Neural cell (in vitro differentiated cells): ENCODE results near the gene TBC1D9. TPM values are rescaled to one million over a fixed set of nuclear protein-coding genes. Genes with fewer than 3 reads are reported as not detected.

Experiments used
- H2AFZ ChIP-seq: fragments of 200-600, 300-800 bp; sonication (generic), shearing (Covaris generic); 2 replicates; pipeline ENCODE4 v1.6.0; 2014; ENCODE audit warnings: low read depth, mild to moderate bottlenecking, antibody characterized with exemption, low read length, moderate library complexity
- H3F3A ChIP-seq: fragments of 200-600 bp; shearing (Covaris generic); 2 replicates; pipeline ENCODE4 v1.6.1; 2016; ENCODE audit warnings: mild to moderate bottlenecking, moderate library complexity, mixed read lengths, antibody characterized with exemption, low read length; ENCODE audit not compliant: insufficient read depth, poor library complexity, severe bottlenecking
- H3K27ac ChIP-seq: fragments of 200-600, 300-800 bp; sonication (generic), shearing (Covaris generic); 2 replicates; pipeline ENCODE4 v1.5.1; 2014; ENCODE audit warnings: mild to moderate bottlenecking, low read length, moderate library complexity
- H3K27me3 ChIP-seq: fragments of 300-800, 200-600 bp; sonication (generic), shearing (Covaris generic); 2 replicates; pipeline ENCODE4 v1.6.0; 2014; ENCODE audit warnings: mild to moderate bottlenecking, low read depth, low read length, moderate library complexity; ENCODE audit not compliant: insufficient read depth
- H3K36me3 ChIP-seq: fragments of 300-800, 200-600 bp; sonication (generic), shearing (Covaris generic); 2 replicates; pipeline ENCODE4 v1.5.1; 2014; ENCODE audit warnings: mild to moderate bottlenecking, antibody characterized with exemption, low read length, moderate library complexity; ENCODE audit not compliant: insufficient read depth
- H3K4me2 ChIP-seq: fragments of 300-800, 200-600 bp; sonication (generic), shearing (Covaris generic); 2 replicates; pipeline ENCODE4 v1.6.0; 2014; ENCODE audit warnings: mild to moderate bottlenecking, low read length
- H3K4me3 ChIP-seq: fragments of 300-800, 200-600 bp; sonication (generic), shearing (Covaris generic); 2 replicates; pipeline ENCODE4 v1.5.1; 2014; ENCODE audit warnings: mild to moderate bottlenecking, low read length, moderate library complexity
- H3K79me2 ChIP-seq: fragments of 200-600 bp; shearing (Covaris generic); replicated peaks from 2 replicates; pipeline ENCODE4 v1.6.0; 2014; ENCODE audit warnings: mild to moderate bottlenecking, low read length, moderate library complexity; ENCODE audit not compliant: insufficient read depth
- H3K9ac ChIP-seq: fragments of 300-800, 200-600 bp; sonication (generic), shearing (Covaris generic); 2 replicates; pipeline ENCODE4 v1.6.1; 2016; ENCODE audit warnings: mild to moderate bottlenecking, low read length, mixed read lengths
- H3K9me2 ChIP-seq: fragments of 200-600 bp; shearing (Covaris generic); 2 replicates; pipeline ENCODE4 v1.6.1; 2016; ENCODE audit warnings: mild to moderate bottlenecking, low read length, mixed read lengths; ENCODE audit not compliant: insufficient read depth
- H3K9me3 ChIP-seq: fragments of 200-600, 300-800 bp; sonication (generic), shearing (Covaris generic); 2 replicates; pipeline ENCODE4 v1.6.1; 2016; ENCODE audit warnings: mild to moderate bottlenecking, mixed run types, low read length, moderate library complexity, mixed read lengths
- H4K20me1 ChIP-seq: fragments of 200-600 bp; shearing (Covaris generic); 2 replicates; pipeline ENCODE4 v1.6.1; 2016; ENCODE audit warnings: mild to moderate bottlenecking, mixed run types; ENCODE audit not compliant: insufficient read depth
- EP300 ChIP-seq: fragments of 450-650 bp; conservative IDR thresholded peaks from 2 replicates; pipeline ENCODE4 v1.6.1; 2014; ENCODE audit warnings: antibody characterized with exemption, mild to moderate bottlenecking, moderate library complexity; ENCODE audit not compliant: poor library complexity, severe bottlenecking
- EZH2 ChIP-seq: fragments of 200-600, 300-800 bp; shearing (Covaris generic), sonication (generic); IDR thresholded peaks from 2 replicates; pipeline ENCODE4 v1.6.1; 2014; ENCODE audit warnings: antibody characterized with exemption, low read length, borderline replicate concordance, mild to moderate bottlenecking; ENCODE audit not compliant: insufficient read depth, poor library complexity, severe bottlenecking
- MXI1 ChIP-seq: fragments of 450-650 bp; conservative IDR thresholded peaks from 2 replicates; pipeline ENCODE4 v1.6.1; 2014; ENCODE audit warnings: antibody characterized with exemption, mild to moderate bottlenecking; ENCODE audit not compliant: poor library complexity, severe bottlenecking
- POLR2AphosphoS5 ChIP-seq: IDR thresholded peaks from 2 replicates; pipeline ENCODE4 v1.6.1; 2012
- RAD21 ChIP-seq: fragments of 450-650 bp; conservative IDR thresholded peaks from 2 replicates; pipeline ENCODE4 v1.6.1; 2014; ENCODE audit warnings: antibody characterized with exemption, mild to moderate bottlenecking, moderate library complexity
- SMC3 ChIP-seq: fragments of 450-650 bp; conservative IDR thresholded peaks from 2 replicates; pipeline ENCODE4 v1.6.1; 2014; ENCODE audit warnings: antibody characterized with exemption, mild to moderate bottlenecking, moderate library complexity; ENCODE audit not compliant: poor library complexity
- TAF1 ChIP-seq: IDR thresholded peaks from 2 replicates; pipeline ENCODE4 v1.6.1; 2012; ENCODE audit warnings: low read depth
- polyA plus RNA-seq: library from polyadenylated mRNA; depleted of rRNA; stranded (reverse); fragments of >200 nt; gene quantifications from 2 replicates; pipeline ENCODE4 v1.2.3, GENCODE V29; 2014
- TF ChIP-seq, protein P1 (sequence below): fragments of 450-650 bp; IDR thresholded peaks from 2 replicates; pipeline ENCODE4 v1.5.1; 2014; ENCODE audit warnings: antibody characterized with exemption, mild to moderate bottlenecking, moderate library complexity; ENCODE audit not compliant: poor library complexity, severe bottlenecking
- TF ChIP-seq, protein P2 (sequence below): IDR thresholded peaks from 2 replicates; pipeline ENCODE4 v1.6.1; 2012; ENCODE audit warnings: borderline replicate concordance

TBC1D9 gene
- polyA plus RNA-seq, 1 donor from 2014 or later = 42.8 TPM

DNA sequence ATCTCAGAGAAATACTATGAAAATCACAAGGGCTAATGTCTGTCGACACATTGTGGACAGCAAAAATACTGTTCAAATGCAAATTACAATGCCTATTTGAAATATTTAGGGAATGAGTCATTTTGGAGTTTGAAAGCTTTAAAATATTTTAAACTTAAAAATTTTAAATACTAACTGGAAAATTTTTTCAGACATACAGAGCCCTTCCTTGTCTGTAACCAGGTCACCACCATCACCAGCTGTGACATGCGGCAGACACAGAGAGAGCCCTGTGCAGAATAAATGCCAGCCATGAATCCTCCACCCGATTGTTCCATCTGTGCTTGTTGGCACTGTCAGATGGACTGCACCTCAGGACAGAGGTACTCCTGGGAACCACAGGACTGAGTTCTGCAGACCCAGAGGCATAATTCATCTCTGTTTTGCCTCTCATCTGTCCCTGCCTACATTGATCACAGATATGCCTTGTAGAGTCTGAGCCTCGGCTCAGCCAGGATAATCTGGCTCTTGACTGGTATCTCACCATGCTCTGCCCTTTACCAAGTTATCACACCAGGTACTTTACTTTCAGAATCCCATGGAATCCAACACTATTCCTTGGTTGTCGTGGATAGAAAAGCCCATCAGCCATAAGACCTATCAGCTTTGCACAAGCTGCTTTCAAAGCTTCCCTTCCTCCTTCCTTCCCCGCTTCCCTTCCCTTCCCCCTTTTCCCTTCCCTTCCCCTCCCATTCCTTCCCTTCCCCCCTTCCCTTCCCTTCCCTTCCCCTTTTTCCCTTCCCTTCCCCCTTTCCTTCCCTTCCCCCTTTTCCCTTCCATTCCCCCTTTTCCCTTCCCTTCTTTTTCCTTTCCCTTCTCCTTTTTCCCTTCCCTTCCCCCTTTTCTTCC lies 67.2 kb downstream of the TBC1D9 start:
- Histone ChIP-seq H2AFZ (no peak overlapping the region), H3K4me3 (no peak overlapping the region), H3K4me2 (no peak overlapping the region), H3K9me2 (no peaks in the 10 kb centered on the region), H3K9me3 (no peaks in the 10 kb centered on the region), H3K27me3 (no peaks in the 10 kb centered on the region), H3K27ac (no peak overlapping the region), H3K9ac (no peak overlapping the region), H3K79me2 (peaks cover 13% of the 10 kb centered on the region), H4K20me1 (no peaks in the 10 kb centered on the region), H3K36me3 (no peaks in the 10 kb centered on the region), H3F3A (no peaks in the 10 kb centered on the region)
- TF ChIP-seq TAF1 (no peak), EZH2 (no peak), MXI1 (no peak), POLR2AphosphoS5 (no peak), EP300 (no peak), SMC3 (no peak), RAD21 (no peak)
- TF ChIP-seq, protein P1, sequence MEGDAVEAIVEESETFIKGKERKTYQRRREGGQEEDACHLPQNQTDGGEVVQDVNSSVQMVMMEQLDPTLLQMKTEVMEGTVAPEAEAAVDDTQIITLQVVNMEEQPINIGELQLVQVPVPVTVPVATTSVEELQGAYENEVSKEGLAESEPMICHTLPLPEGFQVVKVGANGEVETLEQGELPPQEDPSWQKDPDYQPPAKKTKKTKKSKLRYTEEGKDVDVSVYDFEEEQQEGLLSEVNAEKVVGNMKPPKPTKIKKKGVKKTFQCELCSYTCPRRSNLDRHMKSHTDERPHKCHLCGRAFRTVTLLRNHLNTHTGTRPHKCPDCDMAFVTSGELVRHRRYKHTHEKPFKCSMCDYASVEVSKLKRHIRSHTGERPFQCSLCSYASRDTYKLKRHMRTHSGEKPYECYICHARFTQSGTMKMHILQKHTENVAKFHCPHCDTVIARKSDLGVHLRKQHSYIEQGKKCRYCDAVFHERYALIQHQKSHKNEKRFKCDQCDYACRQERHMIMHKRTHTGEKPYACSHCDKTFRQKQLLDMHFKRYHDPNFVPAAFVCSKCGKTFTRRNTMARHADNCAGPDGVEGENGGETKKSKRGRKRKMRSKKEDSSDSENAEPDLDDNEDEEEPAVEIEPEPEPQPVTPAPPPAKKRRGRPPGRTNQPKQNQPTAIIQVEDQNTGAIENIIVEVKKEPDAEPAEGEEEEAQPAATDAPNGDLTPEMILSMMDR = no peak
- TF ChIP-seq, protein P2, sequence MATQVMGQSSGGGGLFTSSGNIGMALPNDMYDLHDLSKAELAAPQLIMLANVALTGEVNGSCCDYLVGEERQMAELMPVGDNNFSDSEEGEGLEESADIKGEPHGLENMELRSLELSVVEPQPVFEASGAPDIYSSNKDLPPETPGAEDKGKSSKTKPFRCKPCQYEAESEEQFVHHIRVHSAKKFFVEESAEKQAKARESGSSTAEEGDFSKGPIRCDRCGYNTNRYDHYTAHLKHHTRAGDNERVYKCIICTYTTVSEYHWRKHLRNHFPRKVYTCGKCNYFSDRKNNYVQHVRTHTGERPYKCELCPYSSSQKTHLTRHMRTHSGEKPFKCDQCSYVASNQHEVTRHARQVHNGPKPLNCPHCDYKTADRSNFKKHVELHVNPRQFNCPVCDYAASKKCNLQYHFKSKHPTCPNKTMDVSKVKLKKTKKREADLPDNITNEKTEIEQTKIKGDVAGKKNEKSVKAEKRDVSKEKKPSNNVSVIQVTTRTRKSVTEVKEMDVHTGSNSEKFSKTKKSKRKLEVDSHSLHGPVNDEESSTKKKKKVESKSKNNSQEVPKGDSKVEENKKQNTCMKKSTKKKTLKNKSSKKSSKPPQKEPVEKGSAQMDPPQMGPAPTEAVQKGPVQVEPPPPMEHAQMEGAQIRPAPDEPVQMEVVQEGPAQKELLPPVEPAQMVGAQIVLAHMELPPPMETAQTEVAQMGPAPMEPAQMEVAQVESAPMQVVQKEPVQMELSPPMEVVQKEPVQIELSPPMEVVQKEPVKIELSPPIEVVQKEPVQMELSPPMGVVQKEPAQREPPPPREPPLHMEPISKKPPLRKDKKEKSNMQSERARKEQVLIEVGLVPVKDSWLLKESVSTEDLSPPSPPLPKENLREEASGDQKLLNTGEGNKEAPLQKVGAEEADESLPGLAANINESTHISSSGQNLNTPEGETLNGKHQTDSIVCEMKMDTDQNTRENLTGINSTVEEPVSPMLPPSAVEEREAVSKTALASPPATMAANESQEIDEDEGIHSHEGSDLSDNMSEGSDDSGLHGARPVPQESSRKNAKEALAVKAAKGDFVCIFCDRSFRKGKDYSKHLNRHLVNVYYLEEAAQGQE = no peak

DNA sequence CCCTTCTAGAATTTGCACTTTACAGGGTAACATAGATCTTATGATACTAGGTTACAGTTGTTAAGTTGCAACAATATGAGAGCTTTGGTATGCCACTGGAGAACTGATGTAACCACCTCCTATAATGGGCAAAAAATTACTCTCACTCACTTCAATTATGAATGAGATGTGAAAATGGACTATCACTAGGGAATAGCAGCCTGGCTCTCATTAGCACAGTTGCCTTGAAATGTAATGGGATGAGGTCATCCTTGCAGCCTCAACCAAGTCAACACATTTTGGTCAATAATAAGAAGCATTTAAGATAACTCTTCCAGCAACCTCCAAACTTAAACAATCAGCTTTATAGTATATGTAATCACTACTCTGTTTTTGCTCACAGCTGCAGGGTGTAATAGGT lies 69.4 kb downstream of the TBC1D9 start:
- Histone ChIP-seq H3K9ac (peak overlapping the region; percentile 17), H3F3A (no peaks in the 10 kb centered on the region), H3K9me2 (no peaks in the 10 kb centered on the region), H3K36me3 (no peaks in the 10 kb centered on the region), H2AFZ (no peak overlapping the region), H3K27ac (peak overlapping the region; percentile 59), H3K79me2 (peaks cover 5% of the 10 kb centered on the region), H3K27me3 (no peaks in the 10 kb centered on the region), H4K20me1 (no peaks in the 10 kb centered on the region), H3K4me3 (peak overlapping the region; percentile 29), H3K4me2 (peak overlapping the region; percentile 60), H3K9me3 (no peaks in the 10 kb centered on the region)
- TF ChIP-seq POLR2AphosphoS5 = peak; percentile 37
- TF ChIP-seq, protein P2 = no peak
